Tibial nerve (tissue), 4 donors: Measurements from ENCODE around the gene OGFOD3.
"Not testable (repeated sequence)": the region's sequence is repeated elsewhere in the genome, so short reads cannot be mapped to it uniquely, and the experiment has no call there.

Experiments
- EP300 ChIP-seq, 2 donors: sonication (generic); formaldehyde crosslinking; IDR thresholded peaks; one replicate each; pipeline ENCODE4 v1.6.1; 2017; ENCODE audit warnings: antibody characterized with exemption in 2 of 2, mild to moderate bottlenecking in 1 of 2
- POLR2A ChIP-seq, 2 donors: fragments of 450-650 bp; IDR thresholded peaks; one replicate each; pipeline ENCODE4 v1.6.1; 2017; ENCODE audit warnings: antibody characterized with exemption in 2 of 2, mild to moderate bottlenecking in 2 of 2, moderate library complexity in 2 of 2
- TF ChIP-seq, protein P1 (sequence below), 5 experiments: fragments of 200-600 bp in 3 of 5; fragments of 450-650 bp in 2 of 5; sonication (generic) in 3 of 5; IDR thresholded peaks; one replicate each; pipeline ENCODE4 v1.5.1; 2016 to 2019; ENCODE audit warnings: antibody characterized with exemption in 5 of 5, mild to moderate bottlenecking in 3 of 5, moderate library complexity in 2 of 5

DNA sequence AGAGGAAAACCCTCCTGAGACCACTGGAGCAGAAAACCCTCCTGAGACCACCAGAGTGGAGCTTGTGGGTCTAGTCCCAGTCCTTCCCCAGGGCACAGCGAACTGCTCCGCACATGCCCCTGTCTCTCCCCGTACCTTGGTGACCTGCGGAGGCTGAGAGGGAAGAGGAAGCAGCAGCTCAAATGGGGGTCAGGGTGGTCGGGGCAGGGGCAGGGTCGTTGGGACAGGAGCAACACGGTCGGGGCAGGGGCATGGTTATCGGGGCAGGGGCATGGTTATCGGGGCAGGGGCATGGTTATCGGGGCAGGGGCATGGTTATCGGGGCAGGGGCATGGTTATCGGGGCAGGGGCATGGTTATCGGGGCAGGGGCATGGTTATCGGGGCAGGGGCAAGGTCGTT lies 6.3 kb downstream of the OGFOD3 start:
- not testable (repeated sequence) for TF ChIP-seq POLR2A, EP300 (IDR thresholded peaks at IDR 0.05)
- TF ChIP-seq, protein P1, sequence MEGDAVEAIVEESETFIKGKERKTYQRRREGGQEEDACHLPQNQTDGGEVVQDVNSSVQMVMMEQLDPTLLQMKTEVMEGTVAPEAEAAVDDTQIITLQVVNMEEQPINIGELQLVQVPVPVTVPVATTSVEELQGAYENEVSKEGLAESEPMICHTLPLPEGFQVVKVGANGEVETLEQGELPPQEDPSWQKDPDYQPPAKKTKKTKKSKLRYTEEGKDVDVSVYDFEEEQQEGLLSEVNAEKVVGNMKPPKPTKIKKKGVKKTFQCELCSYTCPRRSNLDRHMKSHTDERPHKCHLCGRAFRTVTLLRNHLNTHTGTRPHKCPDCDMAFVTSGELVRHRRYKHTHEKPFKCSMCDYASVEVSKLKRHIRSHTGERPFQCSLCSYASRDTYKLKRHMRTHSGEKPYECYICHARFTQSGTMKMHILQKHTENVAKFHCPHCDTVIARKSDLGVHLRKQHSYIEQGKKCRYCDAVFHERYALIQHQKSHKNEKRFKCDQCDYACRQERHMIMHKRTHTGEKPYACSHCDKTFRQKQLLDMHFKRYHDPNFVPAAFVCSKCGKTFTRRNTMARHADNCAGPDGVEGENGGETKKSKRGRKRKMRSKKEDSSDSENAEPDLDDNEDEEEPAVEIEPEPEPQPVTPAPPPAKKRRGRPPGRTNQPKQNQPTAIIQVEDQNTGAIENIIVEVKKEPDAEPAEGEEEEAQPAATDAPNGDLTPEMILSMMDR (IDR thresholded peaks at IDR 0.05): not testable (repeated sequence)
